Fibroblast of the aortic adventitia (primary cell): ENCODE data around the gene MMP14. TPM values are rescaled to one million over a fixed set of nuclear protein-coding genes. Genes with fewer than 3 reads are reported as not detected.
"Not testable (repeated sequence)": the region's sequence is repeated elsewhere in the genome, so short reads cannot be mapped to it uniquely, and the experiment has no call there.

ENCODE experiments used
- DNase-seq: peaks from one replicate; pipeline ENCODE4 v3.0.0-alpha.2; 2010; ENCODE audit warnings: low read depth
- H3K4me3 ChIP-seq: 2 replicates; pipeline ENCODE4 v1.5.1; 2011; ENCODE audit warnings: low read depth, mild to moderate bottlenecking, control low read depth, low read length, moderate library complexity
- total RNA-seq: library from RNA; depleted of rRNA; stranded (reverse); fragments of >200 nt; gene quantifications from 2 replicates; pipeline ENCODE4 v1.2.3, GENCODE V29; 2012; ENCODE audit warnings: low replicate concordance
- TF ChIP-seq, protein P1 (sequence below): IDR thresholded peaks from 2 replicates; pipeline ENCODE4 v1.5.1; 2011; ENCODE audit warnings: mild to moderate bottlenecking, low read length, control low read depth, inconsistent platforms; ENCODE audit not compliant: insufficient read depth

Gene MMP14
- total RNA-seq, 1 donor = 311 TPM

DNA sequence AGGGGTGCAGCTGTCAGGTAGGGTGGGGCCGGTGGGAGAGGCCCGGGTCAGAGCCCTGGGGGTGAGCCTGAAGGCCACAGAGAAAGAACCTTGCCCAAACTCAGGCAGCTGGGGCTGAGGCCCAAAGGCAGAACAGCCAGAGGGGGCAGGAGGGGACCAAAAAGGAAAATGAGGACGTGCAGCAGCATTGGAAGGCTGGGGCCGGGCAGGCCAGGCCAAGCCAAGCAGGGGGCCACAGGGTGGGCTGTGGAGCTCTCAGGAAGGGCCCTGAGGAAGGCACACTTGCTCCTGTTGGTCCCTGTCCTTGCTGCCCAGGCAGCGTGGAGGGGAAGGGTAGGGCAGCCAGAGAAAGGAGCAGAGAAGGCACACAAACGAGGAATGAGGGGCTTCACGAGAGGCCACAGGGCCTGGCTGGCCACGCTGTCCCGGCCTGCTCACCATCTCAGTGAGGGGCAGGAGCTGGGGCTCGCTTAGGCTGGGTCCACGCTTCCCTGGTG lies 10.5 kb downstream of the MMP14 start:
- no peak for DNase-seq
- no peak overlapping the region for H3K4me3 ChIP-seq
- TF ChIP-seq, protein P1, sequence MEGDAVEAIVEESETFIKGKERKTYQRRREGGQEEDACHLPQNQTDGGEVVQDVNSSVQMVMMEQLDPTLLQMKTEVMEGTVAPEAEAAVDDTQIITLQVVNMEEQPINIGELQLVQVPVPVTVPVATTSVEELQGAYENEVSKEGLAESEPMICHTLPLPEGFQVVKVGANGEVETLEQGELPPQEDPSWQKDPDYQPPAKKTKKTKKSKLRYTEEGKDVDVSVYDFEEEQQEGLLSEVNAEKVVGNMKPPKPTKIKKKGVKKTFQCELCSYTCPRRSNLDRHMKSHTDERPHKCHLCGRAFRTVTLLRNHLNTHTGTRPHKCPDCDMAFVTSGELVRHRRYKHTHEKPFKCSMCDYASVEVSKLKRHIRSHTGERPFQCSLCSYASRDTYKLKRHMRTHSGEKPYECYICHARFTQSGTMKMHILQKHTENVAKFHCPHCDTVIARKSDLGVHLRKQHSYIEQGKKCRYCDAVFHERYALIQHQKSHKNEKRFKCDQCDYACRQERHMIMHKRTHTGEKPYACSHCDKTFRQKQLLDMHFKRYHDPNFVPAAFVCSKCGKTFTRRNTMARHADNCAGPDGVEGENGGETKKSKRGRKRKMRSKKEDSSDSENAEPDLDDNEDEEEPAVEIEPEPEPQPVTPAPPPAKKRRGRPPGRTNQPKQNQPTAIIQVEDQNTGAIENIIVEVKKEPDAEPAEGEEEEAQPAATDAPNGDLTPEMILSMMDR = peak; percentile 20

GRCh38 chr14:22847661-22848341 lies 11.4 kb downstream of the MMP14 start:
- TF ChIP-seq, protein P1 = peak; percentile 33
- peak overlapping the region; percentile 31 for H3K4me3 ChIP-seq
- DNase-seq = peak; percentile 78

- peak overlapping the region; percentile 40 for H3K4me3 ChIP-seq
- DNase-seq = peak; percentile 99
- TF ChIP-seq, protein P1 = no peak
Observed at GRCh38 chr14:22848351-22849164, 12.2 kb downstream of the MMP14 start.

- TF ChIP-seq, protein P1 = no peak
- peak; percentile 91 for DNase-seq
- H3K4me3 ChIP-seq = peak overlapping the region; percentile 17
Observed at GRCh38 chr14:22849212-22849819, 12.9 kb downstream of the MMP14 start.

DNA sequence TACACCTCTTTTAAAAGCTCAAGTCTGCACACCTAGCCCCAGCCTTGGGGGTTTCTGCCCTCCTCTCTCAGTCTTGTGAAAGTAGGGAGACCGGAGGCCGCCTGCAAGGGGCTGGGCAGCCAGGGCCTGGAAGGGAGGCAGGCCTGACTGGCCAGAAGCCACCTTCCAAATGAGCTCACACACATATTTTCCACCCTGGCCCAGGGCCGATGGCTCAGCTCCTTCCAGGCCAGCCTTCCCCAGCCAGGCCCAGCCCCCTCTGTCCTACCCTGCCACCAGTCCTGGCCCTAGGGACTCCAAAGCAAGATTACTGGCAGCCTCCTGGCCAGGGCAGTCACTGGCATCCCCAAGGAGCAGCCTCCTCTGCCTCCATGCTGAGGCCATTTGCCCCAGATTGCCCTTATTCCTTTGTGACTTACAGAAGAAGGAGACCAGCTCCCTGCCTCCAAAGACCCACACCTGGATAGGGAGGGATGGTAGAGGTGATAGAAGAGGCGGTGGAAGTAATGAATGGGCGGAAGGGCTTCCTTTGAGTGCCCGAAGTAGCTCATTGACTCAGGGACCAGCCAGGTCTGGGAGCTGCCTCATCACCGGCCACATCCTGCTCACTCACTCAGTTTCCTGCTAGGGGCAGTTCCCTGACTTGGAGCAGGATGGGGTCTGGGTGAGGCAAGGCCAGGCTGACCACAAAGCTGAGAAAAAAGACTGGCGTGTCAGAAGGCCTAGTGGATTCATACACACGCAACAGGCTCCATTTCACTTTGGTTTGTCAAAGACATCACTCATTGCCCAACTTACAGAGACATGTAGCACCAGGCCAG lies 14.8 kb downstream of the MMP14 start:
- H3K4me3 ChIP-seq = peak overlapping the region; percentile 48
- TF ChIP-seq, protein P1 = no peak
- DNase-seq = peak; percentile 96

- DNase-seq, H3K4me3 ChIP-seq: not testable (repeated sequence)
Observed at GRCh38 chr14:22852178-22852577, 15.8 kb downstream of the MMP14 start.
